ENCODE results near the gene SETD1A.

SETD1A gene

GRCh38 chr16:31022544-31023251, 65.1 kb downstream of the SETD1A start:
- no peak for DNase-seq (ENCODE audit: low spot score)

- DNase-seq (ENCODE audit: low spot score) = no peak
These were observed 65.7 kb downstream of the SETD1A start for GRCh38 chr16:31023252-31023602.

GRCh38 chr16:31023627-31024226, 66.2 kb downstream of the SETD1A start:
- no peak for DNase-seq (ENCODE audit: low spot score)

GRCh38 chr16:31025339-31025738, 67.8 kb downstream of the SETD1A start:
- no peak for DNase-seq (ENCODE audit: low spot score)

- DNase-seq (ENCODE audit: low spot score) = no peak
These were observed 71.7 kb downstream of the SETD1A start for GRCh38 chr16:31029272-31029671.

GRCh38 chr16:31031276-31031675, 73.7 kb downstream of the SETD1A start:
- no peak for DNase-seq (ENCODE audit: low spot score)

- DNase-seq (ENCODE audit: low spot score) = peak; percentile 95
These were observed 75.5 kb downstream of the SETD1A start, which contains the start of gene STX4 for GRCh38 chr16:31032736-31033708. Gene STX4, plus strand, starts transcription at chr16:31033558. Its CDS starts 248 bp downstream, at chr16:31033806.

GRCh38 chr16:31033709-31034492, 76.3 kb downstream of the SETD1A start:
- peak; percentile 98 for DNase-seq (ENCODE audit: low spot score)
